Mesenchymal stem cell (in vitro differentiated cells and primary cell): ENCODE measurements around the gene XRCC4.

Experiments used
- DNase-seq: peaks from one replicate; pipeline ENCODE4 v3.0.0-alpha.2; 2013
- H2AFZ ChIP-seq: one replicate; pipeline ENCODE4 v1.6.1; 2013; ENCODE audit warnings: low read depth, mild to moderate bottlenecking, control low read depth, inconsistent platforms, low read length, moderate library complexity
- H2AK5ac ChIP-seq: 2 replicates; pipeline ENCODE4 v1.6.1; 2013; ENCODE audit warnings: low read length, moderate library complexity, mild to moderate bottlenecking, inconsistent platforms; ENCODE audit not compliant: severe bottlenecking
- H2BK120ac ChIP-seq: one replicate; pipeline ENCODE4 v1.6.1; 2013; ENCODE audit warnings: low read depth, mild to moderate bottlenecking, inconsistent platforms, low read length, moderate library complexity
- H2BK12ac ChIP-seq, 2 experiments: one replicate each; pipeline ENCODE4 v1.6.1; 2013; ENCODE audit warnings: inconsistent platforms in 2 of 2, low read length in 2 of 2, mild to moderate bottlenecking in 2 of 2, moderate library complexity in 2 of 2, control low read depth in 1 of 2
- H2BK15ac ChIP-seq: one replicate; pipeline ENCODE4 v1.6.1; 2013; ENCODE audit warnings: mild to moderate bottlenecking, low read depth, inconsistent platforms; ENCODE audit not compliant: poor library complexity, severe bottlenecking
- H2BK5ac ChIP-seq: 2 replicates; pipeline ENCODE4 v1.6.1; 2013; ENCODE audit warnings: low read depth, mild to moderate bottlenecking, low read length, control low read depth, inconsistent platforms; ENCODE audit not compliant: poor library complexity, severe bottlenecking
- H3K14ac ChIP-seq, 2 experiments: one replicate each; pipeline ENCODE4 v1.6.1; 2013; ENCODE audit warnings: inconsistent platforms in 2 of 2, low read length in 2 of 2, control low read depth in 1 of 2, mild to moderate bottlenecking in 1 of 2, moderate library complexity in 1 of 2
- H3K18ac ChIP-seq, 2 experiments: one replicate each; pipeline ENCODE4 v1.6.1; 2013; ENCODE audit warnings: inconsistent platforms in 2 of 2, low read length in 2 of 2, control low read depth in 1 of 2, low read depth in 1 of 2, mild to moderate bottlenecking in 1 of 2
- H3K23ac ChIP-seq, 2 experiments: one replicate each; pipeline ENCODE4 v1.6.1; 2013; ENCODE audit warnings: inconsistent platforms in 2 of 2, low read length in 2 of 2, mild to moderate bottlenecking in 2 of 2, moderate library complexity in 2 of 2, control low read depth in 1 of 2
- H3K27ac ChIP-seq: 2 replicates; pipeline ENCODE4 v1.5.1; 2013; ENCODE audit warnings: mild to moderate bottlenecking, moderate library complexity, low read length, control low read depth, inconsistent platforms; ENCODE audit not compliant: poor library complexity, severe bottlenecking
- H3K27me3 ChIP-seq, 2 experiments: 2 replicates each; pipeline versions ENCODE4 v1.6.1 to v1.7.0; 2013; ENCODE audit warnings: low read length in 2 of 2, mild to moderate bottlenecking in 2 of 2, moderate library complexity in 2 of 2, control low read depth in 1 of 2, inconsistent platforms in 1 of 2; ENCODE audit not compliant: control insufficient read depth in 1 of 2, insufficient read depth in 1 of 2
- H3K36me3 ChIP-seq, 2 experiments: 2 replicates each; pipeline versions ENCODE4 v1.6.1 to v1.7.0; 2013; ENCODE audit warnings: low read length in 2 of 2, control low read depth in 1 of 2, inconsistent platforms in 1 of 2, low read depth in 1 of 2, mild to moderate bottlenecking in 1 of 2; ENCODE audit not compliant: insufficient read depth in 2 of 2, control insufficient read depth in 1 of 2
- H3K4ac ChIP-seq, 2 experiments: one replicate each; pipeline ENCODE4 v1.6.1; 2013; ENCODE audit warnings: inconsistent platforms in 2 of 2, low read length in 2 of 2, mild to moderate bottlenecking in 2 of 2, moderate library complexity in 2 of 2, control low read depth in 1 of 2, low read depth in 1 of 2
- H3K4me1 ChIP-seq: 2 replicates; pipeline ENCODE4 v1.6.1; 2013; ENCODE audit warnings: low read depth, low read length, control low read depth; ENCODE audit not compliant: control insufficient read depth, insufficient read depth
- H3K4me2 ChIP-seq: 2 replicates; pipeline ENCODE4 v1.6.1; 2013; ENCODE audit warnings: low read length, mild to moderate bottlenecking, inconsistent platforms; ENCODE audit not compliant: poor library complexity, severe bottlenecking
- H3K4me3 ChIP-seq, 2 experiments: 2 replicates each; pipeline versions ENCODE4 v1.5.1 to v1.7.0; 2013; ENCODE audit warnings: low read length in 2 of 2, mild to moderate bottlenecking in 2 of 2, control low read depth in 1 of 2, low read depth in 1 of 2; ENCODE audit not compliant: insufficient read depth in 1 of 2
- H3K79me1 ChIP-seq: replicated peaks from 2 replicates; pipeline ENCODE4 v1.6.1; 2013; ENCODE audit warnings: mild to moderate bottlenecking, control low read depth, low read length, inconsistent platforms; ENCODE audit not compliant: poor library complexity, severe bottlenecking
- H3K9ac ChIP-seq: 2 replicates; pipeline ENCODE4 v1.7.0; 2013; ENCODE audit warnings: mild to moderate bottlenecking, low read length, moderate library complexity
- H3K9me3 ChIP-seq: 2 replicates; pipeline ENCODE4 v1.7.0; 2013; ENCODE audit warnings: mild to moderate bottlenecking, low read length; ENCODE audit not compliant: control insufficient read depth
- H4K8ac ChIP-seq: one replicate; pipeline ENCODE4 v1.6.1; 2013; ENCODE audit warnings: inconsistent platforms, mild to moderate bottlenecking, low read length, moderate library complexity
- H4K91ac ChIP-seq: one replicate; pipeline ENCODE4 v1.6.1; 2013; ENCODE audit warnings: mild to moderate bottlenecking, low read length, inconsistent platforms
- WGBS: methylation state at CpG from one replicate; pipeline ENCODE4 v1.1.7; 2013; ENCODE audit warnings: mixed read lengths; 5-methylcytosine and 5-hydroxymethylcytosine counted together

Gene XRCC4

GRCh38 chr5:83049370-83049885, 27.9 kb upstream of the XRCC4 start:
- H3K4me3 ChIP-seq: no peak overlapping the region
- H4K8ac ChIP-seq: no peak overlapping the region
- no peaks in the 10 kb centered on the region for H3K9me3 ChIP-seq
- H2BK120ac ChIP-seq: no peak overlapping the region
- 100% methylated on average over 2 of the region's 3 CpGs for WGBS
- H3K23ac ChIP-seq: no peak overlapping the region
- H2BK15ac ChIP-seq: no peak overlapping the region
- no peak overlapping the region for H3K18ac ChIP-seq
- no peak overlapping the region for H3K27ac ChIP-seq
- H3K27me3 ChIP-seq: no peaks in the 10 kb centered on the region
- no peak overlapping the region for H3K14ac ChIP-seq
- H2AFZ ChIP-seq: no peak overlapping the region
- no peak overlapping the region for H2BK12ac ChIP-seq
- no peak overlapping the region for H2AK5ac ChIP-seq
- DNase-seq: no peak
- no peak overlapping the region for H2BK5ac ChIP-seq
- no peak overlapping the region for H3K9ac ChIP-seq
- H3K36me3 ChIP-seq: peaks cover 0 to 41% of the 10 kb centered on the region in 2 experiments
- H3K4me1 ChIP-seq: no peaks in the 10 kb centered on the region
- no peak overlapping the region for H3K4ac ChIP-seq
- no peak overlapping the region for H3K4me2 ChIP-seq
- H4K91ac ChIP-seq: no peak overlapping the region
- peaks cover 4% of the 10 kb centered on the region for H3K79me1 ChIP-seq

GRCh38 chr5:83050723-83051340, 26.5 kb upstream of the XRCC4 start:
- Histone ChIP-seq H4K91ac (no peak overlapping the region), H4K8ac (no peak overlapping the region), H3K14ac (no peak overlapping the region), H3K4me2 (no peak overlapping the region), H3K9me3 (no peaks in the 10 kb centered on the region), H3K18ac (no peak overlapping the region), H3K23ac (no peak overlapping the region), H3K4me3 (no peak overlapping the region), H2BK12ac (no peak overlapping the region), H3K27ac (no peak overlapping the region), H3K9ac (no peak overlapping the region), H3K4me1 (no peaks in the 10 kb centered on the region), H2AFZ (no peak overlapping the region), H2BK120ac (no peak overlapping the region), H2BK15ac (no peak overlapping the region), H3K4ac (no peak overlapping the region), H2AK5ac (no peak overlapping the region), H3K36me3 (peaks cover 0 to 54% of the 10 kb centered on the region in 2 experiments), H3K27me3 (no peaks in the 10 kb centered on the region), H3K79me1 (peaks cover 8% of the 10 kb centered on the region), H2BK5ac (no peak overlapping the region)
- WGBS: 100% methylated on average over 3 of the region's 4 CpGs
- DNase-seq: no peak

- H3K9ac ChIP-seq: no peak overlapping the region
- H3K14ac ChIP-seq: no peak overlapping the region
- H2AK5ac ChIP-seq: no peak overlapping the region
- H3K4ac ChIP-seq: no peak overlapping the region
- H2BK15ac ChIP-seq: no peak overlapping the region
- no peak overlapping the region for H3K4me2 ChIP-seq
- H2BK5ac ChIP-seq: no peak overlapping the region
- no peak overlapping the region for H2AFZ ChIP-seq
- 93% methylated on average over 2 of the region's 2 CpGs for WGBS
- peaks cover 0 to 89% of the 10 kb centered on the region in 2 experiments for H3K36me3 ChIP-seq
- no peak overlapping the region for H2BK120ac ChIP-seq
- H4K91ac ChIP-seq: no peak overlapping the region
- no peaks in the 10 kb centered on the region for H3K4me1 ChIP-seq
- H4K8ac ChIP-seq: no peak overlapping the region
- peaks cover 8% of the 10 kb centered on the region for H3K79me1 ChIP-seq
- H3K27ac ChIP-seq: no peak overlapping the region
- no peak for DNase-seq
- no peak overlapping the region for H3K18ac ChIP-seq
- H3K23ac ChIP-seq: no peak overlapping the region
- no peaks in the 10 kb centered on the region for H3K27me3 ChIP-seq
- H2BK12ac ChIP-seq: no peak overlapping the region
- no peaks in the 10 kb centered on the region for H3K9me3 ChIP-seq
- no peak overlapping the region for H3K4me3 ChIP-seq
Observed at GRCh38 chr5:83055166-83055565, 22.2 kb upstream of the XRCC4 start.

GRCh38 chr5:83058726-83059125, 18.6 kb upstream of the XRCC4 start:
- no peak overlapping the region for H2BK15ac ChIP-seq
- no peak overlapping the region for H3K23ac ChIP-seq
- no peak overlapping the region for H3K4ac ChIP-seq
- no peak overlapping the region for H3K4me3 ChIP-seq
- H3K9me3 ChIP-seq: no peaks in the 10 kb centered on the region
- H3K27ac ChIP-seq: no peak overlapping the region
- peaks cover 9% of the 10 kb centered on the region for H3K79me1 ChIP-seq
- H3K9ac ChIP-seq: no peak overlapping the region
- no peak overlapping the region for H2BK120ac ChIP-seq
- no peak for DNase-seq
- no peaks in the 10 kb centered on the region for H3K4me1 ChIP-seq
- peaks cover 4 to 93% of the 10 kb centered on the region in 2 experiments for H3K36me3 ChIP-seq
- H4K91ac ChIP-seq: no peak overlapping the region
- H2BK12ac ChIP-seq: no peak overlapping the region
- no peak overlapping the region for H4K8ac ChIP-seq
- H3K18ac ChIP-seq: no peak overlapping the region
- H3K27me3 ChIP-seq: no peaks in the 10 kb centered on the region
- H2AK5ac ChIP-seq: no peak overlapping the region
- H3K4me2 ChIP-seq: no peak overlapping the region
- H3K14ac ChIP-seq: no peak overlapping the region
- no peak overlapping the region for H2AFZ ChIP-seq
- H2BK5ac ChIP-seq: no peak overlapping the region
